HG03457 (cell line): ENCODE measurements around the gene AMH.
A peak's percentile ranks its signal among the peaks of the same experiment; 100 is the strongest.

Source experiments
- ATAC-seq: cut with Tn5 transposase; IDR thresholded peaks from one replicate; pipeline ENCODE4 v1.9.1; 2021; ENCODE audit warnings: moderate number of reproducible peaks; ENCODE audit not compliant: unreplicated experiment

AMH gene

DNA sequence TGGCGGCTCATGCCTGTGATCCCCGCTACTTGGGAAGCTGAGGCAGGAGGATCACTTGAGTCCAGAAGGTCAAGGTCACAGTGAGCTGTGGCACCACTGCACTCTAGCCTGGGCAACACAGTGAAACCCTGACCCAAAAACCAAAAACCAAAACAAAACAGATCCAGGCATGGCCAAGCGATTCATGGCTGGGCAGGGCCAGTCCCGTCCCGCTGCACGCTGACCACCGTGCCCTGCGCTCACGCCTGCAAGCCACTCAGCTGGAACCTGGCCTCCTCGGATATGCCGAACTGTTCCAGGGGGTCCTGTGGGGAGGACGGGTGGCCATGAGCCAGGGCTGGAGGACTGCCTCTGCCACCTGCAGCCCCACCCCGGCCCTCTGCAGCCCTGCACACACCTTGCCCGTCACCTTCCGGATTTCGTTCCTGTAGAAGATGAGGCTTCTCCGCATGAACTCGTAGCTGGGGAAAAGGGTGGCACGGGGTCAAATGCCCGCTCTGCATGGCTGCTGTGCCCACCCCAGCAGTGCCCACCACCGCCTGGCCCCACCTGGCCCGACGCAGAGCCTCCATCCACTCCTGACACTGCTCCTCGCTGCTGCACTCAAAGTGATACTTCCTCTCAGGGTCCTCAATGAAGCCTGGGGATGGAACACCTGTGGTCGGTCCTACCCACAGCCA lies 15.4 kb upstream of the AMH start:
- no peak for ATAC-seq

DNA sequence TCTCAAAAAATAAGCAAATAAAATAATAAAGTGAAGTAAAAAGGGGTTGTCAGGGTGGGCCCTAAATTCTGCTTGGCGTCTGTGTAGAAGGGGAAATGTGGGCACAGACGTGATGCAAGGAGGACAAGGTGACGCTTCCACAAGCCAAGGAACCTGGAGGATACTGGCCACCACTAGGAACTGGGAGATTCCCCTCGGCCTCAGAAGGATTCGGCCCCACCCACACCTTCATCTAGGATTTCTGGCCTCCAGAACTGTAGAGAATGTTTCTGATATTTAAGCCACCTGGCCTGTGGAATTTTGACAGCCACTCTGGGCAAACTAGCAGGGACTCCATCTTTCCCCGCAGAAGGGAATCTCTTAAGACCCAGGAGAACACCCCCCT lies 14.1 kb upstream of the AMH start:
- no peak for ATAC-seq

DNA sequence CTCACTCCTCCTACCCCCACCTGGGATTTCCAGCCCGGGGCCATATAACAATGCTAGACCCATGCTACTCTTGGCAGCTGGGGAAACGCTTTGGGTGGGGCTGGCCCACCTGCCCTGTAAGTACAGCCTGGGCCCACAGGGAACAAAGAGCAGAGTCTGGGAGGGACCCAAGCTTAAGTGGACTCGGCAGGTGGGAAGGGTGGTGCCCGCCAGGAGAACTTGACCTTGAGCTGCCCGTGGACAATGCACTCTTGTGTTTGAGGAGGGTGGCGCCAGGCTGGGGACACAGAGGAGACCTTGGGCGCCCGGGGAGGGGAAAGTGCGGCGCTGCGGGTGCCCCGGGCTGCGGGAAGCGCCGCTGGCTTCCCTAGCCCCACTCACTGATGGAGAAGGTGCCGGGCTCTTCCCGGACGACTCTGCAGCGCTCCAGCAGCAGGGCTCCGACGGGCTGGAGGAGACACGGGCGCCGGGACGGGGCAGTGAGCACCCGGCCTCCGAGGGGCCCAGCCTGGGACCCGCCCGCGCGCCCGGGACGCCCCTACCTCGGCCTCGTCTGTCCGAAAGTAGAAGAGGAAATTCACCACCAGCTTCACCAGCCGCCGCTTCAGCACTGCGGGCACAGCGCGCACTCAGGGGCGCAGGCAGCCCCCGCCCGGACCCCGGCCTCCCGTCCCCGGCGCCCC lies 13.6 kb upstream of the AMH start:
- no peak for ATAC-seq

DNA sequence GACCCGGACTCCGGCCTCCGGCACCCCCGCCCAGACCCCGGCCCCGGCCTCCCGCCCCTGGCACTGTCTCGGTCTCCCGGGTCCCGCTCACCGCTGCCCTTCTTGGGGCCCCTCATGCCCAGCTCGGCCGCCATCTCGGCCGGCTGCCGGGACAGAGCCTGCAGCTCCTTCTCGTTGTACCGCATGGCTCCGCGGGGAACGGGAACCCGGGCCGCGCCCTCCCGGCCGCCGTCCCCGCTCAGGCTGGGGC lies 13.1 kb upstream of the AMH start:
- no peak for ATAC-seq

DNA sequence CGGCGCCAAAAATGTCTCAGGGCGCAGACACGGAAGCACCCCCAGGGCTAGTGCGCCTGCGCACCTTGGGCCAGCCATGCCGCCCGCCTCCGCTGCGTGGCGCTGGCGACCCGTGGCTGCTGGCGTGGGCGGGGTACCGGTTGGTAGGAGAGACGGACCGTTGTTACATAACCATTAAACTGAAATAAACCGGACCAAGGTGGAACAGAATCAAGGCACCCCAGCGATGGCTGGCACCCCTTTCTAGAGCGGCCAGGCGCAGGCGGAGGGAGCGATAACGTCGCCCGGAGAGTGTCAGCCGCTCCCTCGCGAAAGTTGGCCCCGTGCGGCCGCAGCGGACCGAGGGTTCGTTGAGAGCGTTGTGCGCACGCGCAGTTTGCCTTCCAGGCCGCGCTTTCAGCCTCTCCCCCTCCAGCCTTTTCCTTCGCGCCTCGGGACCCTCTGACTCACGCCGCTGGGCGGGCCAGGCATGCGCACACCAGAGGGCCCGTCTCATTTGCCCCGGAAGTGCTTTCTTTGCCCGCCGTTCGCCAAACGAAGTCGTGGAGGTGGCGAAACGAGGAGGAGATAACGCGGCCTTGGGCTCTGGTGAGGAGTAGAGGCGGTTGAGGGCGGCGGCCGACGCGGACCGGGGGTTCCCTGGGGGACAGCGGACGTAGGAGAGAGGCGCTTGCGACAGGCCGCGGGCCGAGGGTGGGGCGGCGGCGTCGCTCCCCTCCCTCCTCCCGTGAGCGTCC lies 12.6 kb upstream of the AMH start, which contains the start of the genes PLEKHJ1 and SF3A2:
PLEKHJ1 (minus strand) TSS at position 16 of the 737 bp plus-strand sequence. CDS start 81 bp downstream, outside the sequence.
SF3A2 (plus strand) TSS at position 511 of the 737 bp plus-strand sequence. CDS start 6,595 bp downstream, outside the sequence.
- ATAC-seq: peak; percentile 56

DNA sequence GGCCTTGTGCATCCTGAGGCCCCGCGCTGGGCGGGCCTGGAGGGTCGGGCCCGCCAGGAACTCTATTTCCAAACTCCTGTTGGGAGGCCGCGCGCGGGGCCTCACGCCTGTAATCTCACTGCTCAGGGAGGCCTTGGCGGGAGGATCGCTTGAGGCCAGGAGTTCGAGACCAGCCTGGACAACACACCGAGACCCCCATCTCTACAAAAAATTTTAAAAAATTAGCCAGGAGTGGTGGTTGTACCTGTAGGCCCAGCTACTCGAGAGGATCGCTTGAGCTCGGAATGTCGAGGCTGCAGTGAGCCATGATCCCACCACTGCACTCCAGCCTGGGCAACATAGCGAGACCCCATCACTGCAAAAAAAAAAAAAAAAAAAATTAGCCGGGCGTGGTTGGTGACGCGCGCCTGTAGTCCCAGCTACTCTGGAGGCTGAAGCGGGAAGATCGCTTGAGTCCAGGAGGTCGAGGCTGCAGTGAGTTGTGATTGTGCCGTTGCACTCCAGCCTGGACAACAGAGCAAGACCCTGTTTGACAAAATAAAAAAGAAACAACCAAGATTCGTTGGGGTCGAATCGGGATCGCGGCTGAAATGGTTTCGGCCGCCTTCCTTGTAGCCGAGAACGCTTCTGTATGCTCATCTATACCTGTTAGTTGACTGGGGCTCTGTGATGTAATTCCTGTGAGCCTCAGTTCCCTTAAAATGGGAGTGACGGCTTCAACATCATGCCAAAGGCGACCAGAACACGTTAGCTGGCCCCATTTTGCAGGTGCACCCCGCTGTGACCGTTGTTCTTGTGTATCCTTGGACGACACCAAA lies 11.9 kb upstream of the AMH start:
- ATAC-seq: no peak

DNA sequence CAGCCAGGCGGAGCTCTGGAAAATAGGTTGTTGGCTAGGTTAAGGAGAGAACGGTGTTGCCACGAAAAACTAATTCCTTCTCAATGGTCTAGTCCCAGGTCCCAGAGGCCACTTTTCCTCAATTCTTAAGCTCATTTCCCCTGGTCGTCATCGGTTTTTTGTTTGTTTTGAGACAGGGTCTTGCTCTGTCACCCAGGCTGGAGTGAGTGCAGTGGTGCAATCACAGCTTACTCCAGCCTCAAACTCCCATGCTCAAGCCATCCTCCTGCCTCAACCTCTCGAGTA lies 11.3 kb upstream of the AMH start:
- no peak for ATAC-seq

DNA sequence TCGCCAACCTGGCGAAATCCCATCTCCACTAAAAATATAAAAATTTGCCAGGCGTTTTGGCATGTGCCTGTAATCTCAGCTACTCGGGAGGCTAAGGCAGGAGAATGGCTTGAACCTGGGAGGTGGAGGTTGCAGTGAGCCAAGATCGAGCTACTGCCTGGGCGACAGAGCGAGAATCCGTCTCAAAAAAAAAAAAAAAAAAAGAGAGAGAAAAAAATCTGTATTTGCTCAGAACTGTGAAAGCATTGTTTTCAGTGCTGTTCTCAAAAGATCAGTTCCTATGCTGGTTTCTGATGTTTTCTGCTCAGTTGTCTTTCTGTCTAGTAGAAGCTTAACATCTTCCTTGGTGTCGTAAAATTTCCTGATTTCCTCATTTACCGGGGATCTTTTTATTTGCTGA lies 9.9 kb upstream of the AMH start:
- ATAC-seq: no peak

DNA sequence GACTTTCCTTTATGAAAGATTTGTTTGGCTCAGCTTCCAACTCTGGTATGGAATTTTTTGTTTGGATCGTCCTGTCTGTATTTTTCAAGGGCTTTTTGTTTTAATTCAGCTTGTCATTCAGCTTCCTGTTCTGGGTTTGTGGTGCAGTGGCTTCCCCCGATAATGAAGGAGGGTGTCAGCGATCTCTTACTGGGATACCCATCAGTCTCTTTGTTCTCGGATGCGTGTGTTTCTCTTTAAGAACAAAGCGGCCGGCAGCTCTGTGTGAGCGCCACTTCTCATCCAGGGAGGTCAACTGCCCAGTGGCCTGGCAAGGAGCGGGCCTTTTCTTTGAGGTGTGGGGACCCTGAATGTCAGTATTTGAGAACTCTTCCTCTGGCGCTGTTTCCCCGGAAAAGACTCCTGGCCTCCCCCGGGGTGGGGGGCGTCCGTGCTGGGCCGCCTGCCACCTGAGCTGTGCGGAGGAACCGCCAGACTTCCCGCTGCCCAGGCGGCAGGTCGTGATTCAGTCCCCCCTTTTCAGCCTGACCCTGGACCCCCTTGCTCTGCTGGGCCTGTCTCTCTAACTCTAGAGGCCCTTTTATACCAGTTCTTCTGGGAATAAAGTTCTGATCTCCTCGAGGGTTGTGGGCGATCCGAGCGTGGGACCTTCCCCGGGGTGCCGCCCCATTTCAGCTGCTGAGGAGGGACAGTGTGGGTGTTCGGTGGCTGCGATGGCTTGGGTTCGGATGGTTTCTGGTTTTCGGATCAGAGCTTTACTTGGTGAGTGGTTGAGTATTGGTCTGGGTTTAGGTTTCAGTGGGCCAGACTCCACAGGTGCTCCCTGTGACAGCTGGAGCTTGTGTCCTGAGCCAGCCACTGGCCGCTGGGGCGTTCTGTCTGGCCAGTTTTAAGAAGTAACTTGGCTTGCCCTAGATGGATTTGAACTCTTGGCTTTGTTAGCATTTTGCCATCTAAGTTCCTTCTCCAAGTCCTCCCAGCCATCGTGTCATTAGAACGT lies 9.1 kb upstream of the AMH start:
- ATAC-seq: no peak

DNA sequence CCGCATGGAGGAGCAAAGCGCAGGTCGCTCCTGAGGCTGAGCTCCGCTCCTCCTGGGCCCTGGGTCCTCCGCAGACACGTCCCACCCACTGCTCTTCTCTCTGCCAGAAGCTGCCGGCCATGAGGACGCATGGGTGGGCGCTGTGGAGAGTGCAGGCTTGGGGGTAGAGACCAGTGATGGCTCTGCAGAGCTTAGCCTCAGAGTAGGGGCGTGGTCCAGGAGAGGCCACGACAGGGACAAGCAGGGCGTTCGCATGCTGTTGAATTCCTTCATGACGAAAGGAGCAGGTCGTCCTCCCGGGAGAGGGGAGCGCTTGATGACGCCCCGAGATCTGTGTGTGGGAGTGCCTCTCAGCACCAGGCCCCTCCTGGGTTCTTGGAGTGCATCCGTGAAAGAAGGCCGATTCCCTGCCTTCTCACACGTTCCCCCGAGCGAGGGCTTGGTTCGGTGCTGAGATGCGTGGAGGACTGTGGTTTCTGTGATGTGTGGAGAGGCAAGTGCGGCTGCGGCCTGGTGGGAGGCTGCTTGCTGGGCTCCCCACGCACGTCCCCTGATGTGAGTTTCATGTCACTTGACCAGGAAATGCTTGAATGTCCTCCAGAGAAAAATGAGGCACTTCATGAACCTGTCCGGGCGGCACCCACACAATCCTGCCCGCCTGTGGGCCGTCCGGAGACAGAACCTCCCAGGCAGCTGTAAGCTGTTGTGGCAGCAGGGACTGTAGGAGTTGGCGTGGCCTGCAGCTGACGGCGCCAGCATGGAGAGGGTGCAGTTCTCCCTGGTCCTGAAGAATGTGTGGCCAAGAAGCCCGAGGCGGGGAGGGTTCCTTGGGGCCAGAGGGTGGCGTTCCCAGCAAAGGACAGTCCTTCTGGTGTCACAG lies 8.0 kb upstream of the AMH start:
- ATAC-seq: no peak

DNA sequence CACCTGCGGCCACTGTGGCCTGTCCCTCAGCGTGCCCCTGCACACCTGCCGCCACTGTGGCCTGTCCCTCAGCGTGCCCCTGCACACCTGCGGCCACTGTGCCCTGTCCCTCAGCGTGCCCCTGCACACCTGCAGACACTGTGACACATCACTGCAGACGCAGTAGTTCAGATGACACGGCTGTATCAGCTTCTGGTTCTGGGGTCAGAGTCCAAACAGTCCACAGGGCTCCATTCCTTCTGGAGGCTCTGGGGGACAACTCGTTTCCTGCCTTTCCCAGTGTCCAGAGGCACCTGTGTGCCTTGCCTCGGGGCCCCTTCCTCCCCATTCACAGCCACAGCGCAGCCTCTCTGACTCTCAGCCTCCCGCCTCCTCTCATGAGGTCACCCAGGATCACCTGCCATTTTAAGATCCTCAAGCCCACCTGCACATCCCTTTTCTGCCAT lies 7.0 kb upstream of the AMH start:
- no peak for ATAC-seq

DNA sequence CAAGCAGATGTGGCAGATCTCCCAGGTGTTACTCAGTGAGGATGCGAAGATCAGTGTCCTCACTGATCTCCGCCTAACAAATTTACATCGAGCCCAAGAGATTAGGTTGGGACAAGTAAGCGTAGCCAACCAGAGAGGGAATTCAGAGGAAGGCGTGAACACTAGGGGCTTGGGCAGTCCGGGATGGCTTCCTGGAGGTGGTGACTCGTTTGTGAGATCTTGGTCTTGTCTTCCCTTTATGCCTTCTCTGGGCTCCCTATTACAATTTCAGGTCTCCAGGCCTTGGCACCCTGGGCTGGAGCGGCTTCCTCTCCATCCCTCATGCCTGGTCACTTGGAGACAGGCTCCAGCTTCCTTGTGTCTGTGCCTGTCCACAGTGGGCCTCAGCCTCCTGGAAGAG lies 6.3 kb upstream of the AMH start:
- no peak for ATAC-seq

DNA sequence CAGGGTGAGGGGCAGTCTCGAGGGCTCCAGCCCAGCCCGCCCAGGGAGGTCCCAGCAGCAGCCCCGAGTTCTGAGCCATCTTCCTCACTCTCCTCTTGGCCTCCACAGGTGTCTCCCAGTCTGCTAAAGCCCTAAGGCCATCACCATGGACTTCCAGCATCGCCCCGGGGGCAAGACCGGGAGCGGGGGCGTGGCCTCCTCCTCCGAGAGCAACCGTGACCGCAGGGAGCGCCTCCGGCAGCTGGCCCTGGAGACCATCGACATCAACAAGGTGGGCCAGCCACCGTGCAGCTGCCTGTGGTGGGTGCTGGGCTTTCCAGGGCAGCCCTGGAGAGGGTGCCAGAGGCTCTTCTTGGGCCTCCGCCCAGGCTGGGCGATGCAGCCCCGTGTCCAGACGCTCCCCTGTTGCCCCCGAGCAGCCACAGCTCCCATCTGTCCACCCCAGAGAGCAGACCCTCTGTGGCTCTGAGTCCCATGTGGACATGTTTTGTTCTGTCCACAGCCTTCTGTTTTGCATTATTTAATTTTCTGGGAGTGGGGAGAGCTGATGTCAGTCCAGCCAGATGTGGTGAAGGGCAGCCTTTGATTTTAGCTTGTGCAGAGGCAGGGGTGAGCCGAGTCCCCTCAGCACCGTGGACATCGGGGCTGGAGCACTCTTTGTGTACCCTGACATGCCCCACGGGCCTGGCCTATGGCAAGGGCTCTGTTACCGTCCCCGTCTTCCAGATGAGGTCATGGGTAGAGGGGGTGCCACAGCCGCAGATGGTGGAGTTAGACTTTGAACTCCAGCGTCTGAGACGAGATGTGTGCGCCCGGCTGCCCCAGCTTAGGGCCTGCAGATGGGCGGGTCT lies 5.6 kb upstream of the AMH start:
- no peak for ATAC-seq

DNA sequence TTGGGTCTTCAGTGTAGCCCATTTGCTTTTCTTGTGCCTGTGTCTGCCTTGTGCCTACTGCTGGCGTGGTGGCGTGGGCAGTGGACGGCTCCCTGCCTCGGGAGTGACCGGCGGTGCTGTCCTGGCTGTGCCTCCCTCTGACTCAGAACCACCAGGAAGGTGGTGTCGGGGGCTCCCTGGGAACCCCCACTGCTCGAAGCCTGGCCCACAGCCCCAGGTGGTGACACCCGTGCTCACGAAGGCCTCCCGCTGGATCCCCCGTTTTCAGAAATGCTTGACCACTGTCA lies 5.1 kb upstream of the AMH start:
- no peak for ATAC-seq

DNA sequence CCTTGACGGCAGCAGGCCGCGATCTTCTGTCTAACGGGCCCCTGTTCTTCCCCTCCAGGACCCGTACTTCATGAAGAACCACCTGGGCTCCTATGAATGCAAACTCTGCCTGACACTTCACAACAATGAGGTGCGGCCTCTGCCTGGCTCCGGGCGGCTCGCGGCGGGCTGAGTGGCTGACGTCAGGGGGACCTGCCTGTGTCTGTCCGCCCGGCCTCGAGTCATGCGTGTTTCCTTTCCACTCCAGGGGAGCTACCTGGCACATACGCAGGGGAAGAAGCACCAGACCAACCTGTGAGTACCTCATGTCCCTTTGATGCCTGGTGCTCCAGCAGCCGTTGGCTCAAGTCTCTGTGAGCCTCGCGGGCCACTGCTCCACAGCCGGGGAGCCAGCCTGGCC lies 4.6 kb upstream of the AMH start:
- ATAC-seq: no peak

DNA sequence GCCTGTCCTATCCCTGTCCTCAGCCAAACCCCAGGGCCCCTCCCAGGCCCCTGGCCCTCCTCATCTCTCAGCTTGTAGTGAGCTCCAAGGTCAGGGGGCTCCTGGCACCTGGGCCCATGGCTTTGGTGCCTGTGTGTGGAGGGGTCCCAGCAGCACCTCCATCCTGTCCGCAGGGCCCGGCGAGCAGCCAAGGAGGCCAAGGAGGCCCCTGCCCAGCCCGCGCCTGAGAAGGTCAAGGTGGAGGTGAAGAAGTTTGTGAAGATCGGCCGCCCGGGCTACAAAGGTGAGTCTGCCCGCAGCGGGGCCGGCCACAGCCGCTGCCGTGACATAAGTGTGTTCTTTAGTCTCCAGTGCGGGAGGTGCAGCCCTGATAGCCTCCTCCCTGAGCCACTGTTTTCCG lies 3.9 kb upstream of the AMH start:
- ATAC-seq: no peak

DNA sequence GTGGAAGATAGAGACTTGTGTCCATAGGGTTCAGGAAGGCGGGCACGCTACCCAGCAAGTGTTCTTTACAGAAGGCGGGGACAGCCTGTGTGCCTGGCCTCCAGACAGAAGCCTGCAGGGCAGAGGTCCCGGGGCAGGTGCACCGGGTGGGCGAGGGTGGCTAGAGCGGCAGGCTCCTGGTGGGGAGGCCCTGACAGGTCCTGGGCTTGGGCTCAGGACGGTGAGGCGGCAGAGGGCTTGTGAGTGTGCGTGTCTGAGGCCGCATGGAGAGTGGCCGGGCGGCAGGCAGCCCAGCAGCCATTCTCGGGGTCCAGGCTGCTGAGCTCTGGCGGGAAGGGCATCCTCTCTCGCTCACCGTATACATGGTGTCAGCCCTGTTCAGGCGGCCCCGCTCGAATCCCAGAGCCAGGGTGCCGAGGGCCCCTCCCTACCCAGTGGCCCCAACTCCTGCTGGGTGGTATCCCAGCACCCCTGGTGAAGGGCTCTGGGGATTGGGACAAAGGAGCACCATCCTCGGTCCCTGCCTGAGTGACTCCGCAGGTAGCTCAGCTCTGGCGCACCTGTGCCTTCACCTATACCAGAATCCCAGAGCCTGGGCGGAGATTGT lies 3.0 kb upstream of the AMH start:
- ATAC-seq: no peak

DNA sequence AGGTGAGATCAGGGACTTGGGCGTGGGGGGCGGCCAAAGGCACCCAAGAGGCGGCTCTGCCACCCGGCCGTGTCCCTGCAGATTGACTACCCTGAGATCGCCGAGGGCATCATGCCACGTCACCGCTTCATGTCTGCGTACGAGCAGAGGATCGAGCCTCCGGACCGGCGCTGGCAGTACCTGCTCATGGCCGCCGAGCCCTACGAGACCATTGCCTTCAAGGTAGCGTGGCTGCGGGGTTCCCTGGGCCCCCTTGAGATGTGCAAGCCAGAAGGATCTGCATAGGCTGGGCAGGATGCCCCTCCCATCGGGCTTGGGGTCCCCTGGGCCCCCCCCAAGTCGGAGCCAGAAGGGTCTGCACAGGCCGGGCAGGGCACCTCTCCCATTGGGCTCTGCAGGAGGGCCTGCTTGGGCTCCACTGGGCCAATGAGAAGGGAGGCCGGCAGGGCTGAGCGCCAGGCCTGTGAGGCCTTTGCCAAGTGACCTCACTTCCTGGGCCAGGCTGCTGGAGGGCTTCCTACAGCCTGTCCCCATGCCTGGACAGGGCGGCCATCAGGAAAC lies 2.2 kb upstream of the AMH start:
- no peak for ATAC-seq
